GM12801 (cell line): ENCODE results near the gene IDH3G.

ENCODE experiments used
- TF ChIP-seq, protein P1 (sequence below): IDR thresholded peaks from one replicate; pipeline ENCODE4 v1.5.1; 2011; ENCODE audit warnings: control low read depth; ENCODE audit not compliant: insufficient read length; ENCODE audit errors: extremely low read depth

Gene IDH3G

DNA sequence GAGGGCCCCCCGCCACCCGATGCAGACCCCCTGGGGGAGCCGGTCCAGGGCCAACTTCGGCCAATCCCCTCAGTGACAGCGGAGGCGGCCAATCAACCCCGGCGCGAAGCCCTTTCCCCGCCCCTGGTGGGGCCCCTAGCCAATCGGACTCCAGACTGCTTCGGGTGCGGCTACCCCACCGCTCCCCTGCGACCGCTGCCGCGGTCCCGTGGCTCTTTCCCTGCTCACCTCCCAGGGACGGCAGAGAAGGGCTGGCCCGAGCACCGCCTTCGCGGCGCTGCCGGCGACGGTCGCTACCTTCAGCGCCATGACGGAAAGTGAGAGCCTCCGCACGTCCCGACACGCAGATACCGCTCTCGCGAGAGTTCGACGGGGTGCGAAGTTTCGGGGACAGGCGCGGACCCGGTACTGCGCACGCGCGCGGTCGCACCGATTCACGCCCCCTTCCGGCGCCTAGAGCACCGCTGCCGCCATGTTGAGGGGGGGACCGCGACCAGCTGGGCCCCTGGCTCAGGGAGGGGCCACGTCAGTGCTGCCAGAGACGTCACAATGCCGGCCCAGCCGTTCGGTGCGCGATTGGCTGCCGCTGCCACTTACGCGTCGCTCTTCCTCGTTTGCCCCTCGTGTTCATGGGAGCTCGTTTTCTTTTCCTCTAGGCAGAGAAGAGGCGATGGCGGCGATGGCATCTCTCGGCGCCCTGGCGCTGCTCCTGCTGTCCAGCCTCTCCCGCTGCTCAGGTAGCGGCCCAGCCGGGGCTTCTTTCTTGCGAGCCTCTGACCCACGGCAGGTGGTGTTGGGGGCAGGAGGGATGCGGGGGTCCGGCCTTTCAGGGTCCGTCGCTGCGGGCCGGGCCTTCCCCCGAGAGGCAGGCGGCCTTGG is at the start of gene IDH3G, which contains the start of gene SSR4:
Gene IDH3G (minus strand): TSS at position 358 of the 879 bp plus-strand sequence. CDS start 49 bp downstream, at position 309.
Gene SSR4 (plus strand): TSS at position 651 of the 879 bp plus-strand sequence. CDS start 20 bp downstream, at position 671.
- TF ChIP-seq, protein P1, sequence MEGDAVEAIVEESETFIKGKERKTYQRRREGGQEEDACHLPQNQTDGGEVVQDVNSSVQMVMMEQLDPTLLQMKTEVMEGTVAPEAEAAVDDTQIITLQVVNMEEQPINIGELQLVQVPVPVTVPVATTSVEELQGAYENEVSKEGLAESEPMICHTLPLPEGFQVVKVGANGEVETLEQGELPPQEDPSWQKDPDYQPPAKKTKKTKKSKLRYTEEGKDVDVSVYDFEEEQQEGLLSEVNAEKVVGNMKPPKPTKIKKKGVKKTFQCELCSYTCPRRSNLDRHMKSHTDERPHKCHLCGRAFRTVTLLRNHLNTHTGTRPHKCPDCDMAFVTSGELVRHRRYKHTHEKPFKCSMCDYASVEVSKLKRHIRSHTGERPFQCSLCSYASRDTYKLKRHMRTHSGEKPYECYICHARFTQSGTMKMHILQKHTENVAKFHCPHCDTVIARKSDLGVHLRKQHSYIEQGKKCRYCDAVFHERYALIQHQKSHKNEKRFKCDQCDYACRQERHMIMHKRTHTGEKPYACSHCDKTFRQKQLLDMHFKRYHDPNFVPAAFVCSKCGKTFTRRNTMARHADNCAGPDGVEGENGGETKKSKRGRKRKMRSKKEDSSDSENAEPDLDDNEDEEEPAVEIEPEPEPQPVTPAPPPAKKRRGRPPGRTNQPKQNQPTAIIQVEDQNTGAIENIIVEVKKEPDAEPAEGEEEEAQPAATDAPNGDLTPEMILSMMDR = no peak

DNA sequence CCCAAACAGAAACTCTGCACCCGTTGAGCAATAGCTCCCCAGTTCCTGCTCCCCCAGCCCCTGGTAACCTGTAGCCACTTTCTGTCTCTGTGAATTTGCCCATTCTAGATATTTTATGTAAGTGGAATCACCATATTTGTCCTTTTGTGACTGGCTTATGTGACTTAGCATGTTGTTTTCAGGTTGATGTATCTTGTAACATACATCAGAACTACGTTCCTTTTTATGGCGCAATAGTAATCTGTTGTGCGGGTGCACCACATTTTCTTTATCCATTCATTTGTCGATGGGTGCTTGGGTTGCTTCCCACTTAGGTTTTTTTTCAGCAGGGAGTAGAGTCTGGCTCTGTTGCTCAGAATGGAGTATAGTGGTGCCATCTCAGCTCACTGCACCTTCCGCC is 42.7 kb upstream of the IDH3G start:
- TF ChIP-seq, protein P1 = no peak

DNA sequence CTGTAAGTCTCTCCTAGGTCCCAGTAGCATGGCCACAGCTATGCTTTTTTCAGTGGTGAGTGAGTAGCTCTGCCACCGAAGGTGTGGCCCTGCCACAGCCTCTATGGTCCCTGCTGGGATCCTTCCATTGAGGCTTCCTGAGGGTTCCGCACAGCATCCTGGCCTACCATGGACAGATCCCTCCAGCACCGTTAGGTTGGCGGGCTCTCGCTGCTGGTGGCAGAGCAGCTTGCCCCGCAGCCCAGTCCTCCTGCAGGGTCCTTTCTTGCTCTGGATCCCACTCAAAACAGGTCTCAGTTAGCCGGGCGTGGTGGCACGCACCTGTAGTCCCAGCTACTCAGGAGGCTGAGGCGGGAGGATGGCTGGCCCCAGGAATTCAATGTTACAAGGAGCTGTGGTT is 38.6 kb upstream of the IDH3G start:
- TF ChIP-seq, protein P1 = no peak

DNA sequence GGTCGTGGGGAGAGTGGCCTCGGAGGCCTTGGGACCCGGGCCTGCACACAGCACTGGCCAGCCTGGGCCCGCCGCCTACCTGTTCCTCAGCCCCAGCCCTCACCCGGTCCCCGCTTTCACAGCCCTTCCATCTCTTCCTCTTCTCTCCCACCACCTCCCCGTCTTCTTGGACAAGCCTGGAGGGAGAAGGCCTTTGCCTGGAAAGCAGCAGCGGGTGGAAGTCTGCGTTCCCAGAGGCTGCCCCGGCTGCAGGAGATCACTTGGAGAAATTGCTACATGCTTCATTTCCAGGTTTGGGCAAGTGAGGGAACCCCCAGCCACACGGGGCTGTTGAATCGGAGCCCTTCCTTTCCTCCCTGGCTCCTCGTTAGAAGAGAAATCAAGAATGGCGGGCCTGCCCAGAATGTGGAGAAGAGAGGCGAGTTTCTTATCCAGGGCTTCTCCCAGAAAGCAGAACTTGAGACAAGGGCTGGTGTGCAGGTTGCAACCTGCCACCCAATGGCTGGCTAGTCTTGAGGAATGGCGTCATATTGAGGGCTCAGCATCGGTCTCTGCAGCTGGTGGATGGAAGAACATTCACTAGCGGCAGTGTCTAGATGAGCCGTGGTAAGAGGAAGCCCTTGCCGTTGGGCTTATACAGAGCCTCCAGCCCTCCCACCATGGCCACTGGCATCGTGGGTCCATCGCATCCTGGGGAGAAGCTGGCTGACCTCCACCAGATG is 37.4 kb upstream of the IDH3G start:
- TF ChIP-seq, protein P1 = no peak

DNA sequence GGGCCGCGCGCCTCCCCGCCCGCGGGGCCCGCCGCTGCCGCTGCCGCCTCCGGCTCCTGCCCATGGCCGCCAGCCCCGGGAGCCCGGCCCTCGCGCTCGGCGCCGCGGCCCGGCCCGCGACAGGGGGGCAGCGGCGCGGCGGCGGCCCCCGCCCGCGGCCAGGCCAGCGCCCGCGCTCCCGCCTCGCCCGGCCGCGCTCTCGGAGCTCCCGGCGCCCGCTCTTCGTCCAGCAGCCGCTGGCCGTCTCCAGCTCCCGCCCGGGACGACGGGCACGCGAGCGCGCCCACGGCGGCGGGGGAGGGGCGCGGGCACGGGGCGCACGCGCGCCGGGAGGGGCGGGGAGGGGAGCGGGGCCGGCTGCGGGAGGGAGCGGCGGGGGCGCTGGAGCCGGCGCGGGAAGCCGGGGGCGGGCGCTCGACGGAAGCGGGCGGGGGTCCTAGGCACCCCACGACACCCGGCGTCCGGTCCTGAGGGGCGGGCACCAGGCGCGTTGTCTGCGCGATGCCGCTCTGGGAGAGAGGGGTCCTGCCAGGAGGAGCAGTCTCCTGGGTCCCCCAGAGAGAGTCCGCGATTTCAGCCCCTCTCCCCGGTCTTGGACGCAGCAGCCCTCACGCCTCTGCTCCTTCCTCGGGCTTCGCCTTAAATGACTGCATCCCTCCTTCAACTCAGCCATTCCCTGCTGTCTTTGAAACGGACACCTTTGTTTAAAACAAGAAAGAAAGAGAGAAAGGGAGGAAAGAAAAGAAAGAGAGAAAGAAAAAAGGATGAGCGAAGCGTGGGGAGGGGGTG is 36.7 kb upstream of the IDH3G start:
- TF ChIP-seq, protein P1 = no peak

DNA sequence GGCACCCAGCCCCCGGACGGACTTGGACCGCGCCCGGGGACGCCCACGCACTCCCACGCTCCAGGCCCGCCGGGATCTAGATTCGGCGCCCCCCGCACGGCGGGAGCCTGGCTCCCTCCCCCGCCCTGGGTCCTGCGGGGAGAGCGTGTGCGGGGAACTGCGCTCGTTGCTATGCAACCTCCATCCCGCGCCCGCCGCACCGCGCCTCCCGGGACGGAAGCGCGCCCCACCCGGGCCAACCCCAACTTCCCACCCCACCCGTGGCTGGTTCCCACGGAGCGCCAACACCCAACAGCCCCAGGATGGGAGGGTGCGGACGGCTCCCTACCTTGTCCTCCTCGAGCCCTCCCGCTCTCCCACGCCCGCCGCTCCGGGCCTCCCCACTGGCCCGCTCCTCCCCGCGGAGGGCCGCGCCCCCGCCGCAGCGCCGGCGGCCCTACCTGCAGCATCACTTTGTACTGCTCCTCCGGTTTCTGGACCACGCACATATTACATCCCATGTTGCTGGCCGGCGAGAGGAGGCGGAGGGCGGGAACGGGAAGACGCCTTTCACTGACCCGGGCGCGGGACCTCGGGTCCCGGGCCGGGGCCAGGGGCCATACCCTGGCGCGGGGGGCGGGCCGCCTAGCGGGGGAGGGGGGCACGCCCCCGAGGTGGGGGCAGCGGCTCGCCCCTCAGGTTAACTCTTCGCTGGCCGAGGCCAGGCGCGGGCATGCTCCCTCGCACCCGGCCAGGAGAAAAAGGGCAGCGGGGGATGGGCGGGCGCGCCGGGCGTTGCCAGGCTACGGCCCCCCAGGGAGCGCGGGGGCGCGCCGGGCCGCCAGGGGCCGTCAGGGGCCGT is 35.8 kb upstream of the IDH3G start, which contains the start of gene PDZD4:
Gene PDZD4 (minus strand): TSS at position 746 of the 841 bp plus-strand sequence. CDS start 246 bp downstream, at position 500.
- TF ChIP-seq, protein P1 = no peak
